H1 (cell line): Measurements from ENCODE around the gene MMS22L. TPM values are rescaled to one million over a fixed set of nuclear protein-coding genes. Genes with fewer than 3 reads are reported as not detected.

ENCODE experiments used
- CHD7 ChIP-seq: fragments of 300-600 bp; sonication (generic); IDR thresholded peaks from 2 replicates; pipeline ENCODE4 v1.7.1; 2012; ENCODE audit warnings: low read length, moderate library complexity, mild to moderate bottlenecking, inconsistent platforms; ENCODE audit not compliant: insufficient replicate concordance
- CTCF ChIP-seq, 3 experiments: IDR thresholded peaks; 1 replicate in 2 of 3; 2 replicates in 1 of 3; pipeline versions ENCODE4 v1.5.1 to v1.6.1; 2011; ENCODE audit warnings: low read length in 3 of 3, mild to moderate bottlenecking in 3 of 3, inconsistent platforms in 2 of 3, low read depth in 1 of 3, moderate library complexity in 1 of 3; ENCODE audit not compliant: insufficient read depth in 1 of 3; ENCODE audit errors: control extremely low read depth in 1 of 3
- NANOG ChIP-seq: IDR thresholded peaks from 2 replicates; pipeline ENCODE4 v1.6.1; 2011; ENCODE audit warnings: low read length, low read depth, mild to moderate bottlenecking, inconsistent platforms; ENCODE audit not compliant: insufficient read depth, poor library complexity, severe bottlenecking
- RBBP5 ChIP-seq: IDR thresholded peaks from 2 replicates; pipeline ENCODE4 v1.7.1; 2012; ENCODE audit warnings: low read depth, mild to moderate bottlenecking, inconsistent platforms, low read length, moderate library complexity, borderline replicate concordance
- RNF2 ChIP-seq: fragments of 200-900, 300-1000 bp; sonication (generic); IDR thresholded peaks from 2 replicates; pipeline ENCODE4 v1.7.1; 2016; ENCODE audit warnings: borderline replicate concordance, low read depth, mild to moderate bottlenecking, antibody characterized with exemption, low read length; ENCODE audit not compliant: poor library complexity, severe bottlenecking; ENCODE audit errors: missing control alignments
- SP4 ChIP-seq: IDR thresholded peaks from 2 replicates; pipeline ENCODE4 v1.6.1; 2012; ENCODE audit warnings: low read length, inconsistent platforms
- TCF12 ChIP-seq: IDR thresholded peaks from 2 replicates; pipeline ENCODE4 v1.6.1; 2011; ENCODE audit warnings: low read depth, mild to moderate bottlenecking, low read length
- ZNF274 ChIP-seq: IDR thresholded peaks from 2 replicates; pipeline ENCODE4 v1.7.0; 2012; ENCODE audit warnings: low read length, borderline replicate concordance; ENCODE audit errors: extremely low read depth
- polyA plus RNA-seq, 7 experiments: library from polyadenylated mRNA; depleted of rRNA in 3 of 7; stranded (reverse) in 5 of 7; unstranded in 2 of 7; fragments of >200 nt in 5 of 7; fragments of 200-250 nt in 2 of 7; gene quantifications; 1 replicate in 5 of 7; 2 replicates in 1 of 7; 4 replicates in 1 of 7; pipeline versions ENCODE4 v1.2.1 to v1.2.3, GENCODE V29; 2011 to 2013; ENCODE audit warnings: missing spikeins in 2 of 7, mixed read lengths in 2 of 7
- total RNA-seq: library from RNA; stranded (reverse); fragmentation: NEBNext Ultra II Directional; extraction: Animal tissue kit (Norgen Biotek cat#: 25700); gene quantifications from 2 replicates; pipeline ENCODE4 v1.2.1, GENCODE V29; 2021

The MMS22L gene
- total and polyA plus RNA-seq, 2 of the 8 experiments (the other 6 are each of a cell fraction or from before 2014, with no cell fraction given) = 11.1 to 32.6 TPM

GRCh38 chr6:97147421-97147820, 135.6 kb downstream of the MMS22L start (continued):
- TF ChIP-seq CHD7 (no peak), RNF2 (no peak), NANOG (no peak), TCF12 (no peak), CTCF (IDR thresholded peaks at IDR 0.05; ENCODE audit: control extremely low read depth in 1 of 3, insufficient read depth in 1 of 3, low read depth in 1 of 3, low read length in 3 of 3) (no peak), SP4 (no peak), RBBP5 (no peak), ZNF274 (no peak)
- TF ChIP-seq, all 59 proteins: peak for 0
